ENCODE results near the gene DENND2A. TPM values are rescaled to one million over a fixed set of nuclear protein-coding genes. Genes with fewer than 3 reads are reported as not detected.

The DENND2A gene
- total RNA-seq, 1 experiment from 2014 or later: 0.49 TPM

- H3K9me3 ChIP-seq (ENCODE audit: low read depth, low read length, poor library complexity, severe bottlenecking): no peaks in the 10 kb centered on the region
- no peaks in the 10 kb centered on the region for H3K36me3 ChIP-seq (ENCODE audit: insufficient read depth, low read length, poor library complexity, severe bottlenecking)
- no peaks in the 10 kb centered on the region for H3K4me1 ChIP-seq (ENCODE audit: insufficient read depth, low read length, poor library complexity, severe bottlenecking)
- no peaks in the 10 kb centered on the region for H3K27me3 ChIP-seq (replicated peaks; ENCODE audit: insufficient read depth, low read depth, low read length, poor library complexity)
- intact Hi-C loops (cut with micrococcal nuclease; ENCODE audit: unreplicated experiment): no loop called here
- no peak overlapping the region for H3K4me3 ChIP-seq (ENCODE audit: low read depth, low read length, poor library complexity, severe bottlenecking)
- BruUV-seq (replicated peaks): no TSS peak
- ChIA-PET CTCF (no interaction called here), POLR2A (ENCODE audit: low non-redundant PET) (no interaction called here)
- no peak overlapping the region for H3K27ac ChIP-seq (ENCODE audit: low read depth, low read length, poor library complexity, severe bottlenecking)
- TF ChIP-seq CTCF (conservative IDR thresholded peaks at IDR 0.05; ENCODE audit: low read depth, low read length) (no peak), EZH2 (IDR thresholded peaks at IDR 0.05; ENCODE audit: borderline replicate concordance, low read depth, low read length, poor library complexity, severe bottlenecking) (no peak)
- DNase-seq (ENCODE audit: low spot score): no peak
Measured at GRCh38 chr7:140586516-140586915, 54.1 kb downstream of the DENND2A start.

- ChIA-PET POLR2A (ENCODE audit: low non-redundant PET) (no interaction called here), CTCF (no interaction called here)
- TF ChIP-seq EZH2 (IDR thresholded peaks at IDR 0.05; ENCODE audit: borderline replicate concordance, low read depth, low read length, poor library complexity, severe bottlenecking) (no peak), CTCF (conservative IDR thresholded peaks at IDR 0.05; ENCODE audit: low read depth, low read length) (no peak)
- Histone ChIP-seq H3K27ac (ENCODE audit: low read depth, low read length, poor library complexity, severe bottlenecking) (no peak overlapping the region), H3K27me3 (replicated peaks; ENCODE audit: insufficient read depth, low read depth, low read length, poor library complexity) (no peaks in the 10 kb centered on the region), H3K36me3 (ENCODE audit: insufficient read depth, low read length, poor library complexity, severe bottlenecking) (no peaks in the 10 kb centered on the region), H3K9me3 (ENCODE audit: low read depth, low read length, poor library complexity, severe bottlenecking) (no peaks in the 10 kb centered on the region), H3K4me3 (ENCODE audit: low read depth, low read length, poor library complexity, severe bottlenecking) (no peak overlapping the region), H3K4me1 (ENCODE audit: insufficient read depth, low read length, poor library complexity, severe bottlenecking) (no peaks in the 10 kb centered on the region)
- intact Hi-C loops (cut with micrococcal nuclease; ENCODE audit: unreplicated experiment): no loop called here
- no TSS peak for BruUV-seq (replicated peaks)
- DNase-seq (ENCODE audit: low spot score): no peak
Measured at GRCh38 chr7:140585333-140585732, 55.3 kb downstream of the DENND2A start.

DNA sequence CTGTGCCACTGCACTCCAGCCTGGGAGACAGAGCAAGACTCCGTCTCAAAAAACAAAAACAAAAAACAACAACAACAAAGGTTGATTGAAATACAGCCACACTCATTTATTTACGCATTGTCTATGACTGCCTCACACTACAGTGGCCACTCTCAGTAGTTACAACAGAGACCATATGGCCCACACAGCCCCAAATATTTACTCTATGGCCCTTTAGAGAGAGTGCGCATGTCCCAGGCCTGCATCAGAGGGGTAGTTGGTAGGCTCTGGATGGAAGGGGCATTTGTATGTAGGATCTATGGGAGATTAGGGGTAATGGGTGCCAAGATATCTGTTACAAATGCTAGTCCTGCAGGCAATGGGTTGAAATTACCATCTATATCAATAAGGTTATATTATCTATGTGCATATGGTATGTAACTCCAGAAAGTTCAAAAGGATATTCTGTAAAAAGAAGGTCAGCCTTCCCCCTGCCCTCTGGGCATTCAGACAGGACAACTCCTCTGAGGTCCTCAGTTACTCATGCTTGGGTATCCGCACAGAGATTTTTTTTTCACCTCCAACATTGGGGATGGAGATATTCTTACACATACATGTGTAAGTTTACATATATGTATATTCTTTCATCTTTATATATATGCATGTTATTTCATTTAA is 56.3 kb downstream of the DENND2A start:
- no peaks in the 10 kb centered on the region for H3K27me3 ChIP-seq (replicated peaks; ENCODE audit: insufficient read depth, low read depth, low read length, poor library complexity)
- H3K9me3 ChIP-seq (ENCODE audit: low read depth, low read length, poor library complexity, severe bottlenecking): no peaks in the 10 kb centered on the region
- intact Hi-C loops (cut with micrococcal nuclease; ENCODE audit: unreplicated experiment): no loop called here
- DNase-seq (ENCODE audit: low spot score): no peak
- H3K4me1 ChIP-seq (ENCODE audit: insufficient read depth, low read length, poor library complexity, severe bottlenecking): no peaks in the 10 kb centered on the region
- ChIA-PET POLR2A (ENCODE audit: low non-redundant PET) (no interaction called here), CTCF (no interaction called here)
- no peak overlapping the region for H3K27ac ChIP-seq (ENCODE audit: low read depth, low read length, poor library complexity, severe bottlenecking)
- TF ChIP-seq EZH2 (IDR thresholded peaks at IDR 0.05; ENCODE audit: borderline replicate concordance, low read depth, low read length, poor library complexity, severe bottlenecking): no peak
- TF ChIP-seq CTCF (conservative IDR thresholded peaks at IDR 0.05; ENCODE audit: low read depth, low read length): no peak
- no peak overlapping the region for H3K4me3 ChIP-seq (ENCODE audit: low read depth, low read length, poor library complexity, severe bottlenecking)
- no peaks in the 10 kb centered on the region for H3K36me3 ChIP-seq (ENCODE audit: insufficient read depth, low read length, poor library complexity, severe bottlenecking)
- no TSS peak for BruUV-seq (replicated peaks)
